IPS-NIHi11 (cell line): ENCODE data around the gene LSAMP.

Experiments
- DNase-seq: peaks from one replicate; pipeline ENCODE4 v3.0.0; 2012; ENCODE audit warnings: mixed read lengths, low spot score

Gene LSAMP

DNA sequence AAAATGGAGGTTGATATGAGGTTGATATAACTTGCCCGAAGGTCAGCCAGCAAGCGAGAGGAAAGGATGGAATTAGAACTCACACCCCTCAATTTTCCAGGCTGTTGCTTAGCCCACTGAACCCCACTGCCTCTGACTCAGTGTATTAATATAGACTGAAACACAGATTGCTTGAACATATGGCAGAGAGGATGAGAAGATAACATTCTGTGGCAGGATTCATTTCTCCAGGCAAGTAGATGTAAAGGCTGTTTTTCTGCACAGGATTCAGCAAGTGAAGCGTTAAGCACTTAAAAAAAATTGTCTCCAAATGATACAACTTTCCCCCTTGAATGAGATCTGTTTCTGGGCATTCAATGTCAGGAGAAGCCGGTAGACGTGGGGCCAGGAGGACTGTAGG is 486.8 kb downstream of the LSAMP start:
- no peak for DNase-seq

DNA sequence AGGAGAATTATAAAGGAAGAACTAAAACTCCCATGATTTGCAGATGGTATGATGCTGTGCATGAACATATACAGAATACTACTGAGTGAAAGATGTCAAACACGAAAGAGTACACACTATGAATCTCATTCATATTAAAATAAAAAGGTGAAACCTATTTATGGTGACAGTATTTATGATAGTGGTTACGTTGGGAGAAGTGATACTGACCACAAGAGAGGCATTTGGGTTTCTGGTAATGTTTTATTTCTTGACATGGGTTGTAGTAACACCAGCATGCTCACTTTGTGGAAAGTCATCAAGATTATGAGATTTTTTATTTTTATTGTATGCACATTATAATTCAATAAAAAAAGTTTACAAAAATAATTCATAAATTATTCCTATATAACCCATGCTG is 498.0 kb downstream of the LSAMP start:
- DNase-seq: no peak

DNA sequence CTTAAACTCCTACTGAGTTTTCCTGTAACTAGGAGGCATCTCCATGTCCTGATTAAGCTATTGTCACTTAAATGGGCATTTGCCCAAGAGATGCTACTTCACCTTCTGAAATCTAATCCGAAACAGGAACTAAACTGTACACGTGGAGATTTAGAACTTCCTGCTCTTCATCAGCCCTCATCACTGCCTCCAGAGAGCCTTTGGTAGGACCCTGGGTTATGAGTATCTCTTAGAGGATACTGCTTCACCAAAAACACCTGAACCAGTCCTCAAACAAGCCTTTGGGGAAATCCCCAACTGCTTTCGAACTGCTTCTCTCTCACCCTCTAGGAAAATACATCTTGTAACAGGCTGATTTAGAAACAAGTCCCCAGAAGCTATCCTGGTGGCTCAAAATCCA is 501.7 kb downstream of the LSAMP start:
- no peak for DNase-seq

DNA sequence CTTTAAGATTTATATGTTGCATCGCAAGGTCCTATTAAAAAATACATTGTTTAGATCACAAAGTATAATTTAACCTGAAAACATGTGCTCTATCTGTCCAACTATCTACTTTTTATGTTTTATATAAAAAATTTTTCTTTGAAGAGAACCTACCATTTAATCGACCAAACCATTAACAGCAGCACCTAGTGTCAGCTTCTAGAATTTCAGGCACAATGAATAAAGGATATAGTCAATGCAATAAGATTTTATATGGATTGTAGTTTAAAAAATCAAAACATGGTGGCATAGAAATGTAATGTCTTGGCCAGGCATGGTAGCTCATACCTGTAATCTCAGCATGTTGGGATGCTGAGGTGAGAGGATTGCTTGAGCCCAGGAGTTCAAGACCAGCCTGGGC is 508.2 kb downstream of the LSAMP start:
- no peak for DNase-seq

DNA sequence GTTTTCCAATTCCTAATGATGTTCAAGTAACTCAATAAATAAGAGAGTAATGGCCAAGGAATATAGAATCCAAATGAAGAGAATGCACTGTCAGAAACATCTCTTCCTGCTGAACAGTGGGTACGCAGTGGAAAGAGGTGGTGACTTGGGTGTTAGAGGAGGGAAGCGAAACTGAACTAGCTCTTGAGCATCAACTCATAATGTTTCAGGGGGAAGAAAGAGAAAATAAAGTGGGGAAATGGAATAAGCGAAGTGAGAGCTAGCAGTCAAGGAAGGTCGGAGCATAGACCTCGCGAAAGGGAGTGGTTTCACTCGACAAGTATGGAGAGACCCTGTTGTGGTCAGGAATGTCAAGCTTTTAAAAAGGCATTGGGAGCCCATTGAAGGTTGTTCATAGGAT is 512.5 kb downstream of the LSAMP start:
- DNase-seq: no peak

DNA sequence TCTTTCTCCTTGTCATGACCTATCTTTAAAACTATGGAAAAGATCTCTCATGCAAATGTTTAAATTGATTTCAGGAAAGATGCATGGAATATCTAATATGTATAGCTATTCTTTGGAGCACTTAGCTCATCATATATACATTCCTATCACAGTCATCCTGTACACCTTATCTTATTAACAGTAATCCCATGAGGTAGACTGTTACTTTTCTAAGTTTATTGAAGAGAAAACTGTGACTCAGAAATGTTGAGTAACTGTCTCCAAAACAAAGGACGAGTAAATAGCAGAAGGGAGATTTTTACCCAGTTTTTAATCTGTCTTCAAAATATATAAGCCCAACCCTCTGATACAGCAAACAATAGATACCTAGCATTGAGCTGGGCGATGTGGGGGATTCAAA is 513.7 kb downstream of the LSAMP start:
- DNase-seq: no peak

DNA sequence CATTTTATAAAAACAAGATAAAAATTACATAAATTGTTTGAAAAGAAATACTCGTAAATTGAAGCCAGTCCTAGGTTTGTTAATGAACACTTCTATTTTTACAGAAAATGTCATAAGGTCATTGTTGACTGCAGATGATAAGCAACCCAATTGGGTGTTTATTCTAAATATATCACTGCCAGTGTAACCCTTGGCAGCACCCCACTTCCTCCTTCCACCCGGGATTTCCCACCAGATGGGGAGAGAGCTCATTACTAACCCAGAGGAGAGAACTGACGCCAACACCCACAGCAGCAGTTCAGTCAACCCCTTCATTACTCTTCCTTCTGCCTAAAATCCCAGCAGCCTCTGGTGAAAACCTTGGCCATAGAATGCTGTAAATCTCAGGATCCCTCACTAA is 514.4 kb downstream of the LSAMP start:
- DNase-seq: no peak

DNA sequence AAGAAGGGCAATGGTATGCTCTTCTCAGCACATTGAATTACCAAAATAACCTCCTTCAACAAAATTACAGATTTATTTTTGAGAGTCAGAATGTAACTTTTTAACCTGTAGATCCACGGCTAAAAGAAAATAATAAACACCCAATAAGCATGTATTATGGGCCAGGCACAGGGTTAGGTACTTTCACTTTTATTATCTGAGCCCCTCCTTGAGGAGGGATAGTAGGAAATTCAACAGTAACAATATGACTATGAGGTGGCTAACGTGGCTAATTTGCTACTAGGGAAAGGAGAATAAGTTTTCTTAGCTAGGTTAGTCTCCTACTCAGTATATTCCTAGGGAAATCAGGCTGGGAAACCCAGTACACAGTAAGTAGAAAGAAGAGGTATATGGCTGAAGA is 515.1 kb downstream of the LSAMP start:
- no peak for DNase-seq

DNA sequence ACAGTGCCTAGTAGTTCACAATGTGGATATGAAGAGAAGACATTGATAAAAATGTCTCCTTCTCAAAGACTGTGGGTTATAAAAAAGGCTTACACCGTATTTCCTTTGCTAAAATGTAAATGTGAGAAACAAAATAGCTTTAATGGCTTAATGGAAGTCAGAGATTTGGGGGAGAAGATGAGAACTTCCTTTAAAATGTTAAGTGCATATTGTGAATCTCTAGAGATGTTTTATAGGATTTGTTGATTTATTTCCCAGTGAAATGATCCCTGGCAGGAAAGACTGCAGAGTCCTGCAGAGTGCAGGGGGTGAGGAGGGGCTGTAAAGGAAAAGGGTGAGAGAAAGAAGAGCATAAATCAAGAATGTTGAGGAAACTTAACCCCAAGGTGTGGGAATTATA is 516.9 kb downstream of the LSAMP start:
- DNase-seq: no peak

DNA sequence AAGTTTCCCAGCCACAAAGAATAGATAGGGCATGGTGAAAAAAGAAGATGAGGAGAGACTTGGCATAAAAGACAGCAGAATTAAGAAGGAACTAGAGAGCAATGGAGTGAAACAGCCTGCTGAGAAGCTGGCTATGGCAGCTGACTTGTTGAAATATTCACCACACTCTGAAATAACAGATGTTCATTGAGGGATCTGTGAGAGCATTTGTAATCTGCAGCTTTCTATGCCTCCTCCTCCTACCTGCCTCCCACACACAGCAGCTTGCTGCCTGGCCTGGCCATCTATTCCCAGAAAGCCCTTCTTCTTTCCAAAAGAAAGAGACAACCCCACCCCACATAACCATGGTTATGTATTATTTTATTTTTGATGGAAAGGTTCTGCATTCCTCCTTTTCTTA is 518.1 kb downstream of the LSAMP start:
- no peak for DNase-seq

DNA sequence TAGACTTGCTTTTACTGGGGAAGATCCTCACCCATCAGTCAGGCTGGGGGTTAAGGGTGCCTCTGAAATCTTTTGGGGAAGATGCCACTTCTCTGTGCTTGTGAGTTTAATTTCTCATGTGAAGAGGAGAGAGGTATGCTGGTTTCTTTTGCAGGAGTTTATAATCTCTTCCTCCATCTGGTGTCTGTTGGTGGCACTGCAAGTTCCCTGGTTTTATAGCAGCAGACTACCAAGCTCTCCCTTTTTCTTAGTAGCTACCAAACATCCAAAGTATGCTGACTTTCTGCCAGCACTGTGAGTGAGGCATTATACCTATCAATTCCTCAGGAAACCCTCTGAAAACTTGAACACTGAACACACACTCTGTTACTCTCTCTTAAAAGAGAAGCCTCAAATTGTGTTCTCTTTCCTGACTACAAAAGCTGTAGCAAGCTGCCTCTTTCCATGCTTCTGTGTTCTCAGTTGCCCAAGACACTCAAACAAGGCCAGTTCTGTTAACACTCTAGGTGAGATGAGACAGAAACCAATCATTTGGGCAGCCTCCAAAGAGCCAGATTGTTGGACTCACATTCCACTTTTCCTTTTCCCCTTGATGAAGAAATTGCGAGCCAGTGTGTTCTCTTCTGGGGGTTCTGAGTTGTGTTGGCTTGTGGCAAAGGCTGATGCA is 522.5 kb downstream of the LSAMP start:
- peak; percentile 63 for DNase-seq

DNA sequence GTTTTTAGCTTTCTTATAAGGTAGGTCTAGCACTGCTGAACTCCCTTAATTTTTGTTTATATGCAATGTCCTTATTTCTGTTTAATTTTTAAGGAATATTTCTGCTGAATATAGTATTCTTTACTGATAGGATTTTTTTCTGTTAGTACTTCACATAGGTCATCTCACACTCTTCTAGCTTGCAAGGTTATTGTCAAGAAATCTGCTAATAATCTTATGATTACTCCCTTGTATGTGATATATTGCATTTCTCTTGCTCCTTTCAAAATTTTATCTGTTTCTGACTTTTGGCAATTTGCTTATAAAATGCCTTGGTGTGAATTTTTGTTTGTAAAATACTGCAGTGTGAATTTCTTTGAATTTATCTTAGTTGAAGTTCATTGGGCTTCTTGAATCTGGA is 523.6 kb downstream of the LSAMP start:
- no peak for DNase-seq

DNA sequence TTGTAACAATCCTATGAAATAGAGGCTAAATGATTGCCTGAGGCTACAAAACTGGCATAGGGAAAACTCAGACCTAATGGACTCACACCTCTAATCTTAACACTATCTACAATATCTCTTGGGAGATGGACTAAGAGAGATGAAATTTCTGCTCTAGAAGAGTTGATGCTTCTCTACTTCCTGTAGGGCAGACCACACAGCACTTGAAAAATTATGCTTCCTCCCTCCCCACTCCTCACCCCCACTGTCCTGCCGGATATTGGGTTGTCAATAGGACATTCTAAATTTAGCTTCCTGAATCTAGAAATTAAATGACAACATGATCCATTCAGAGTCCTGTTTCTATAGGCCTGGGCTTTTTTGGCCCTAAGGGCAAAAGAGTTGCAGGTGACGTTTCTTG is 526.4 kb downstream of the LSAMP start:
- DNase-seq: no peak

DNA sequence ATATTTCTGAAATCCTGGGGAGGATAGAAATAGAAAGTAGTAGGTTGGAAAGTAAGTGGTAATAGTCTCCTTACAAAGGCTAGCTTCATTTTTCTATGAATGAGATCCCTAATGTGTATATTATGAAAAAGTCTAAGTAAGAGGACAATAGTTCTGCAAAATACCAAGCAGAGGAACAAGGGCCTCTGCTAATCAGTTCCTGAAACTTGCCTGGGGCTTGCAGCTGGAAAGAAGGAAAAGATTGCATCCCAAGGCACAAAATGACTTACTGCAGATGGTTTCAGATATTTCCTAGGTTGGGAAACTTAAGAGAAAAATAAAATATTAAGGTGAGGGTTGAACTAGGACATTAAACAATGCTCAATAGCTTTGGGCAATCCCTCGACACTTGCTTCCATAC is 528.4 kb downstream of the LSAMP start:
- no peak for DNase-seq

DNA sequence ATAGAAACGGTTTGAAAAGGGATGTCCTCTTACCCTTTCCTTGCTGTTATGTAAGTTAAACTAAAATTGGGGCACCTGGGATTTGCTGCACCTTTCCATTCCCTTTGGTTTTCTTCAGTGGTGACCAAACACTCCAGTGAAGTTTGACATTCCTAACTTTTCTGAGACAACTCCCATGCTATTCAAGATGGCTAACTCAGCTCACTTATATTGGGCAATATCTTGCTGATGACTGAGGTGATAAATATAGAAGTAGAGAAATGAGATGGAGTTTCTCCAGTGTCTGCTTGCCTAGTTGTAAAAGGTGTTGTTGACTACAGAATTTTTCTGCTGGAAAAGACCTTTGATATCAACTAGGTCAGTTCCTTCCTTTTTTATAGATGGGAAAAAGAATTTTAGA is 530.2 kb downstream of the LSAMP start:
- DNase-seq: no peak

DNA sequence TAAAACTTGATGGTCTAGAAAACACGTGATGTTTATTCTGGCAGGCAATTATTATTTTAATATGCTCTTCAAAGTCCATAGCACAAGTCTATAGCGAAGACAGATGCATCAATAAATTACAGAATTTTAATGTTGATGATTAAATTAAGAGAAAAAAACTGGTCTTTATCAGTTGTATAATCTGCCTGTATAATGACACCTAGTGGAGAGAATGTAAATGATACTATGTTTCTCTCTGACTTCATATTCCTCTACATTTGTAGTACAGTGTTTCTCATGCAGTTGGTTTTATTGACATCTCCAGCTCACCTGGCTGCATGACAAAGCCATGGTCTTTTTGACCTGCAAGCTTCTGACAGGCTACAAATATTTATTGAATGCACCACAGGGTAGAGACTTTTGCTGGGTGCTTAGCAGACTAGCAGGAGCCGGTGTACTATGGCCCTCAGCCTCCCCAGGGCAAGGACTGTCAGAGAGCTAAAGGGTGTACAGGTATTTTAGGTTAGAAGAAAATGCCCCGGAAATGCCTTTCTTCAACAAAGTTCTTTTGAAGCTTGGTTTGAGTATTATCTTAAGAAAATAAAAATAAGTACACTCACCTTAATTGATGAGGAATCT is 532.1 kb downstream of the LSAMP start:
- DNase-seq: peak; percentile 18

DNA sequence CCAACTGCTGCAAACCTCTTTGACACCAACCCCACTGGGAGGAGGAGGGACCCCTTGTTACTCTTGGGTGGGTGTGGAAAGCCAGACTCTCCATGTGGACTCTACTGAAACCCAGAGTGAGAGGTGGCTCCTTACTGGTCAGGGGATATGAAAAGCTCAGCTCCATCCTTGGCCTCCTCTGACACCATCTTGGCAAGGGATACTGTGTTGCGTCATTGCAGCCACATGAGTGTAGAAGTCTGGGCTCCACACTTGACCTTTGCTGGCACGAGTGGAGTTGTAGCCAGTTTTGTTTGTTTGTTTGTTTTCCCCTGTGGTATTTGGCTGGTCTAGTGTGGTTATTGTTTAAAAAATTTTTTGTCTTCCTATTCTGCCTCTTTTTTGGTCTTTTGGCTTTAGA is 532.9 kb downstream of the LSAMP start:
- no peak for DNase-seq

DNA sequence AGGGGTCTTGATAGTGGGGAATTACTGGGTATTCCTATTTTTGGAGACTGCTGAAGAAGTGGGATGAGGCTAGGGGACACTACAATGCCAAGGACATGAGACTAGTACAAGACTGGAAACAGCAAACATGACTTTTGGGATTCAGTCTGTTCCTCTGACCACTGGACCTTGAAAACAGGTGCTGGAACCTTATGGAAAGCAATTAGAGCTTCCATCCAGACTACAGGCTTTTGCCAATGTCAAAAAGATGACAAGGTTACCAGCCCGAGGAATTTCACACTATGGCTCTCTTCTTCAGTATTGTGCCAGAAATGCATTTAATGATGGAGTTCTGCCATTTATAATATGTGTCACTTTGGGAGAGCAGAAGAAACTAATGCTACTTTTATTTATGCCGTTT is 539.4 kb downstream of the LSAMP start:
- DNase-seq: no peak

DNA sequence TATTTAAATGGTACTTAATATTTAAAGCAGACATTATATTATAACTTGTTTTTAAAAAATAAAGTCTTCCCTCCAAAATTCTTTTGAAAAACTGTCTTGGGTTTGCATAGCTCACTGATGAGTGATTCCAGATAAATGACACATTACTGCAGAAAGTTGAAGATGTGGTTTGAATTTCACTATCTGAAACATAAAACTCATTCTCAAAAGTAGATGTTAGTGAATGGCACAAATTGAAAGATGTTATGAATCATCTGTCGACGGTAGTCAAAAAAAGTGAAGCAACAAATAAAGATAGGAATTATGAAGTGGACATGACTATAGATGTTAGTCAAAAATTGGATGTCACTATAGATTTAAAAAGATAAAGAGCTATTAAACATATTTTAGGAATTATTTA is 541.4 kb downstream of the LSAMP start:
- no peak for DNase-seq

DNA sequence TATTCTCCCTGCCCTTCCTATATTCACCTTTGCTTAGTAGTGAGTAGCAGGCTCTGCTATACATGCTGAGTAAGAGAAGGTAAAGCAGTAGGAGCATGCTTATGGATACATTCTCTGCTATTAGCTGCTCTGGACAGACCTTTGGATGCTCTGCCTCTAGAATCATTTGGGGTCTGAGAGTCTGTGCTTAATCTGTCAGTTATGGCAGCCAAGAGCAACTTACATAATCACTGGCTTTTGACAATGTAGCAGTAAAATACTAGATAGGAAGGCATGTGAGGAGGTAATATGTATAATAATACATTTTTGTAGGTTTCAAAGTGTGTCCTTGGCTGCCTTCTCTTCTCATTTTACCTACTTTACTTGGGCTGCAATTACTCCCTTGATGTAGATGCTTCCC is 544.3 kb downstream of the LSAMP start:
- no peak for DNase-seq

DNA sequence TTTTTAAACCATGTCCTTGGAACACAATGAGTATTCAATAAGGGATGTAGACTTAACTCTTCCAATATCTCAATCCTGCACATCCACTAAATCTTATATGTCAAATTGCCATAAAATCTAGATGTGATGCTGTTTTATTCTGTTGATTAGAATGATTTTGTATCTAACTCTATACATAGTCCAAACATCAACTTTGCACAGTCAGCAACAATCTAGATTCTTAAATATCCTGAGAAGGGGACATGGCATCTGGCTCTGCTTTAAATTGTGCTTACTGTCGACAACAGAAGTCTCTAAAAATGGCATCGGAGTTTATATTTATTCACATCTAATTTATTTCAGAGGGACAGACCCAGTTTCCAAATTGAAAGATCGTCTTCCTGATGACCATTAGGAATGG is 545.8 kb downstream of the LSAMP start:
- no peak for DNase-seq

DNA sequence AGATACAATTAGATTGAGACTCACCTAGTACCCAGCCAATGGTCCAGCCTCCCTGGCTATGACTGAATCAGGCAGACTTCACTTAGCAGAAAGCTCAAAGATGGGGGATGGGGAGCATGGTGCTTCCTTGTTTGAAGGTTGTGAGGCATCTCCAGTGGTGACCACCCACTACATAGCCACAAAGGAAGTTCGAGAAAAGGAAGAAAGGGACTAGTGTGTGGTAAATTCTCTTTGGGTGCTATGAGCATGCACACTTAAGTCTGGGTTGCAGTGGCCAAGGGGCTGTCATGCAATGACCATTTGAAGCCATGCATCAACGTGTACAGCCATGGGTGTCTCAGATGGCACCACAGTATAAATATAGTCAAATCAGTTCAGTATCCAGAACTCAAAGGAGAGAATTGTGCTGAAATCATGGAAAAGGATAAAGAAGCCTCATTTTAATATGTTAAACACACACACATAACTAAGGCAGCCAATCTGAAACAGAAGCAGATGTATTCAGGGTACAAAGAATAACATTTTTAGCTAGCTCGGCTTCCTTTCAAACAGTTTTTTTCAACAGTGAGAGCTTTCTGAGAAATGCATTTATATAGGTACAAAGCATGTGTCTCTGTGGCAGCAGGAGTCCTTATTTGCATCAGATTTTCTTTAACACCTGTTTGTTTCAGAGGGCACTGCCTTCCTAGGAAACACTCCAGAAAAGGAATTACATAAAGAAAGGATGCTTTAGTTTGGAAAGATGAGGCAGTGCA is 546.5 kb downstream of the LSAMP start:
- DNase-seq: no peak

DNA sequence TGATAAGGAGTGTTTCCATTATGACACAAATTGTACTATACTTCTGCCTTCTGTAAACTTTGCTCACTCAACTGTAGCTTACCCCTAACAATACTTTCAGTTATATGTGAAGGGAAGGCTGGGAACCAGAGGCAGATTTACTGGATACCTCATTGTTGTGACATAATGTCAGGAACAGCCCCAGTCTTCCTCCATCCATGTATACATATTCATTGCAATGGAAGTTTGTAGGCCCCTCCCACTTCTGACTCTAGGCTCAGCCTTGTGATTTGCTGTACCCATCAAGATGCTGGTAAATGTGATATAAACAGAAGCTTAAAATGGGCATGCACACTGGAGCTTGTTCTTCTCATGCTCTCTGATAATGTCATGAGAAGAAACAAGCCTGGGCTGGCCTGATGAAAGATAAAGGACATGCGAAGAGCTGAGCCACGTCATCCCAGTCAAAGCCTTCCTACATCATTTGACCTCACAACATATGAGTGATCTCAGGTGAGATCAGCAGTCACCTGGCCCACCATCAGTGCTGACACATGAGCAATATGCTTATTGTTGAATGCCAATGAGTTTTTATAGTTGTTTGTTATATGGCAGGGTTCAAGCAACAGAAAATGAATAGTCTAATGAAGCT is 554.2 kb downstream of the LSAMP start:
- no peak for DNase-seq
